Stomach (tissue), 9 donors: ENCODE data around the gene RIPOR3. TPM values are rescaled to one million over a fixed set of nuclear protein-coding genes. Genes with fewer than 3 reads are reported as not detected.

Experiments
- DNase-seq, 2 donors: peaks; one replicate each; pipeline versions ENCODE4 v3.0.0 to v3.0.0-alpha.2; 2013 to 2019
- H3K27ac ChIP-seq, 5 donors: fragments of 200-600 bp in 4 of 5; sonication (generic) in 4 of 5; one replicate each; pipeline ENCODE4 v1.5.1; 2013 to 2019; ENCODE audit warnings: mild to moderate bottlenecking in 1 of 5, moderate library complexity in 1 of 5
- H3K27me3 ChIP-seq, 3 donors: fragments of 200-600 bp; sonication (generic); one replicate each; pipeline ENCODE4 v1.5.1; 2017 to 2019; ENCODE audit warnings: mixed run types in 1 of 3
- H3K36me3 ChIP-seq, 4 donors: fragments of 200-600 bp; sonication (generic); 1 replicate in 3 of 4; 2 replicates in 1 of 4; pipeline ENCODE4 v1.5.1; 2016 to 2019
- H3K4me1 ChIP-seq, 4 donors: fragments of 200-600 bp; sonication (generic); one replicate each; pipeline ENCODE4 v1.5.1; 2016 to 2019
- H3K4me3 ChIP-seq, 4 donors: fragments of 200-600 bp; sonication (generic) in 3 of 4; one replicate each; pipeline ENCODE4 v1.5.1; 2016 to 2019; ENCODE audit warnings: mild to moderate bottlenecking in 1 of 4
- H3K9me3 ChIP-seq, 4 donors: fragments of 200-600 bp; sonication (generic); one replicate each; pipeline ENCODE4 v1.5.1; 2016 to 2019
- CTCF ChIP-seq, 7 experiments: fragments of 450-650 bp in 4 of 7; fragments of 200-600 bp in 3 of 7; sonication (generic) in 3 of 7; IDR thresholded peaks; one replicate each; pipeline ENCODE4 v1.5.1; 2016 to 2019; ENCODE audit warnings: antibody characterized with exemption in 7 of 7, control low read depth in 2 of 7, mild to moderate bottlenecking in 1 of 7
- EP300 ChIP-seq: sonication (generic); formaldehyde crosslinking; IDR thresholded peaks from one replicate; pipeline ENCODE4 v1.6.1; 2017; ENCODE audit warnings: antibody characterized with exemption
- POLR2A ChIP-seq, 4 donors: fragments of 450-650 bp; IDR thresholded peaks; one replicate each; pipeline ENCODE4 v1.6.1; 2016; ENCODE audit warnings: antibody characterized with exemption in 4 of 4, control low read depth in 2 of 4, mild to moderate bottlenecking in 1 of 4, moderate library complexity in 1 of 4
- POLR2AphosphoS5 ChIP-seq, 3 donors: sonication (generic); formaldehyde crosslinking; IDR thresholded peaks; one replicate each; pipeline ENCODE4 v1.6.1; 2016; ENCODE audit warnings: antibody characterized with exemption in 3 of 3
- WGBS, 5 donors: extraction: QIAGEN DNeasy Blood & Tissue Kit in 3 of 5; methylation state at CpG; one replicate each; pipeline versions ENCODE4 v1.1.5 to v1.1.7; 2013 to 2018; 5-methylcytosine and 5-hydroxymethylcytosine counted together
- intact Hi-C: fragments of 100-400 bp; cut with DNase I; formaldehyde crosslinking; loops from one replicate; pipeline ENCODE4 v1.15.1; 2023; ENCODE audit warnings: low total_unique reads
- polyA plus RNA-seq, 3 donors: library from polyadenylated mRNA; stranded (reverse); fragments of 200-250 nt; gene quantifications; one replicate each; pipeline ENCODE4 v1.2.3, GENCODE V29; 2013
- total RNA-seq, 5 donors: library from RNA; depleted of rRNA; stranded (reverse); fragments of >200 nt; gene quantifications; one replicate each; pipeline versions ENCODE4 v1.1.0 to v1.2.3, GENCODE V29; 2014 to 2016
- donor health status: healthy with polysubstance abuse.
- donor health status: Bipolar disorder and iron deficiency.
- donor health status: healthy.

RIPOR3 gene
- total and polyA plus RNA-seq, 8 donors, result 4.4 to 61.1 (median 8.2) TPM

- Histone ChIP-seq H3K27me3 (no peaks in the 10 kb centered on the region), H3K4me1 (peaks cover 36 to 83% (median 53%) of the 10 kb centered on the region in 4 donors), H3K4me3 (no peak overlapping the region), H3K36me3 (no peaks in the 10 kb centered on the region), H3K27ac (peak overlapping the region; percentile 84 to 96 (median 94)), H3K9me3 (no peaks in the 10 kb centered on the region)
- intact Hi-C loops, result no loop called here
- TF ChIP-seq POLR2AphosphoS5 (IDR thresholded peaks at IDR 0.05), result no peak
- no peak for TF ChIP-seq CTCF (IDR thresholded peaks at IDR 0.05)
- TF ChIP-seq POLR2A (IDR thresholded peaks at IDR 0.05), result no peak
- TF ChIP-seq EP300, result no peak
- peak in 1 of 2 donors; percentile 61 for DNase-seq
- 22 to 41% (median 29%) methylated on average over 8 of the region's 8 CpGs for WGBS, 5 donors
Measured at GRCh38 chr20:50727792-50728485, 36.6 kb upstream of the RIPOR3 start.

DNA sequence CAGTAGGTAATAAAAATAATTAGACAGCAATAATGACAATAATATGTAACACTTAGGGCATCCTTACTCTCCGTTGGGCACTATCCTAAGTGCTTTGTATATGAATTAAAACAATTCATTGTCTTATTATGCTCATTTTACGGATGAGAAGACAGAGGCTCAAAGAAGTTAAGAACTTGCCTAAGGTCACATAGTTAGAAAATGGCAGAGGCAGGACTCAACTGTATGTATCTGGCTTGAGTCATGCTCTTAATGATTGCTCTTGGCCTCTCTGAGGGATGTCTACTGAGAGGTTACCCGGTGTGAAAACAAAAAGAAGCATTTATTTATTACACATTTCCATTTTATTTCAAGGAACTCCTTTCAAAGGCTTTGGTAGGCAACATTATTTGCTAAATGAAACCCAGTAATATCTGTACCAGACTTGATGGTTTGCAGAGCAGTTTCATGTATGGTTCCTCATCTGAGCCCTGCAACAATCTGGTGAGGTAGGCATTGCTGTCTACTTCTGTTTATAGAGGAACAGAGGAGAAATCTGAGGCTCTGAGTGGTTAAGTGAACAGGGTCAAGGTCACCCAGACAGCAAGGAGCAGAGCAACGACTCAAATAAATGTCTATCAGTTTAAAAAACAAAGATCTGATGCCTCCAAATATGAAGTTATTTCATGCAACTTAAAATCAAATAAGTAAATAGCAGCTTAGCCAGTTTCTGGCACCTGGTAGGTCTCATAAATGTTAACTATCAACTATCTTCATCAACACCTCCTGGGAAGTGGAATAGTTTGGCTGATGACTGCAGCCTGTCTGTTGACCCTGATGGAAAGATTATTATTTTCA lies 35.8 kb upstream of the RIPOR3 start:
- TF ChIP-seq POLR2AphosphoS5 (IDR thresholded peaks at IDR 0.05) (no peak), EP300 (no peak)
- Histone ChIP-seq H3K27ac (peak overlapping the region in 4 of 5 donors; percentile 89 to 96 (median 94)), H3K9me3 (no peaks in the 10 kb centered on the region), H3K4me1 (peaks cover 36 to 78% (median 50%) of the 10 kb centered on the region in 4 donors), H3K4me3 (no peak overlapping the region), H3K36me3 (no peaks in the 10 kb centered on the region), H3K27me3 (no peaks in the 10 kb centered on the region)
- 62 to 75% (median 70%) methylated on average over 4 of the region's 4 CpGs for WGBS, 5 donors
- intact Hi-C loops, result no loop called here
- no peak for DNase-seq

DNA sequence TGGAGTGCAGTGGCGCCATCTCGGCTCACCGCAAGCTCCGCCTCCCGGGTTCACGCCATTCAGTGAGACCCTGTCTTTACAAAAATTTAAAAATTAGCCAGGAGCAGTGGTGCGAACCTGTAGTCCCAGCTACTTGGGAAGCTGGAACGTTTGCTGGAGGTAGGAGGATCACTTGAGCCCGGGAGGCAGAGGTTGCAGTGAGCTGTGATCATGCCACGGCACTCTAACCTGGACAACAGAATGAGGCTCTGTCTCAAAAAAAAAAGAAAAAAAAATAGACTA lies 34.3 kb upstream of the RIPOR3 start:
- Histone ChIP-seq H3K27ac (peak overlapping the region in 3 of 5 donors; percentile 64 to 76 (median 72)), H3K27me3 (no peaks in the 10 kb centered on the region), H3K36me3 (no peaks in the 10 kb centered on the region), H3K9me3 (no peaks in the 10 kb centered on the region), H3K4me3 (no peak overlapping the region), H3K4me1 (peaks cover 28 to 70% (median 46%) of the 10 kb centered on the region in 4 donors)
- no peak for TF ChIP-seq CTCF (IDR thresholded peaks at IDR 0.05)
- no peak for TF ChIP-seq POLR2A (IDR thresholded peaks at IDR 0.05)
- no peak for TF ChIP-seq POLR2AphosphoS5 (IDR thresholded peaks at IDR 0.05)
- TF ChIP-seq EP300, result no peak
- intact Hi-C loops, result no loop called here
- no peak for DNase-seq
- 88 to 95% (median 93%) methylated on average over 10 of the region's 10 CpGs for WGBS, 5 donors

GRCh38 chr20:50724851-50725723 lies 33.7 kb upstream of the RIPOR3 start:
- intact Hi-C loops, result no loop called here
- peak; percentile 41 to 88 for DNase-seq
- TF ChIP-seq POLR2AphosphoS5 (IDR thresholded peaks at IDR 0.05) (peak; percentile 3 to 65 (median 51)), EP300 (no peak)
- H3K36me3 ChIP-seq, result no peaks in the 10 kb centered on the region
- 35 to 45% (median 44%) methylated on average over 14 of the region's 14 CpGs for WGBS, 5 donors
- no peak overlapping the region for H3K4me3 ChIP-seq
- no peaks in the 10 kb centered on the region for H3K9me3 ChIP-seq
- peaks cover 23 to 64% (median 40%) of the 10 kb centered on the region in 4 donors for H3K4me1 ChIP-seq
- H3K27me3 ChIP-seq, result no peaks in the 10 kb centered on the region
- H3K27ac ChIP-seq, result peak overlapping the region; percentile 17 to 76 (median 64)

DNA sequence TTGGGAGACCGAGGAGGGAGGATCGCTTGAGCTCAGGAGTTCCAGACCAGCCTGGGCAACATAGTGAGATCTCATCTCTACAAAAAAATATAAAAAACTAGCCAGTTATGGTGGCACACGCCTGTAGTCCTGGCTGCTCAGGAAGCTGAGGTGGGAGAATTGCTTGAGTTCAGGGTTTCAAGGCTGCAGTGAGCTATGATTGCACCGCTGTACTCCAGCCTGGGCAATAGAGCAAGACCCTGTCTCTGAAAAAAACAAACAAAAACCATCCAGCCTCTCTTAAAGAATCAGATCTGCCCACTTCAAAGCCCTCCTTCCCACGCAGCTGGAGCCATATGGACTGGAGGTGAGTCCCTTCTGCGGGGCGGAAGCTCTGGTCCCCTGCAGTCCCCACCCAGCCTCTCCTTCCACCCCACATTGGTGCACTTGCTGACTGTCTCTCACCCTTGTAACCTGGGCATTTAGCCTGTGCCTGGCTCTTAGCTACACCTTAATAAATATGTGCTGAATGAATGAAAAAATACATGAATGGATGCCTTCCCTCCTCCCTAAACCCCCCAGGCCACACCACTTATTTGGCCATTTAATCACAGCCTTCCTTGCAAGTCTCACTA lies 32.9 kb upstream of the RIPOR3 start:
- no peak overlapping the region for H3K4me3 ChIP-seq
- peak overlapping the region in 4 of 5 donors; percentile 17 to 76 (median 68) for H3K27ac ChIP-seq
- intact Hi-C loops, result no loop called here

More for the DNA sequence above, 32.9 kb upstream of the RIPOR3 start:
- no peak for DNase-seq
- H3K4me1 ChIP-seq, result peaks cover 14 to 56% (median 33%) of the 10 kb centered on the region in 4 donors
- WGBS, 5 donors, result 84 to 88% (median 87%) methylated on average over 7 of the region's 7 CpGs
- no peaks in the 10 kb centered on the region for H3K9me3 ChIP-seq
- TF ChIP-seq CTCF (IDR thresholded peaks at IDR 0.05) (no peak), POLR2AphosphoS5 (IDR thresholded peaks at IDR 0.05) (no peak), POLR2A (IDR thresholded peaks at IDR 0.05) (no peak), EP300 (no peak)
- H3K36me3 ChIP-seq, result no peaks in the 10 kb centered on the region
- H3K27me3 ChIP-seq, result no peaks in the 10 kb centered on the region
